Measurements from ENCODE around the gene FOXE3.

Gene FOXE3

GRCh38 chr1:47412437-47412836 is 3.6 kb upstream of the FOXE3 start:
- no peak for TF ChIP-seq ZFX (IDR thresholded peaks at IDR 0.05; ENCODE audit: borderline replicate concordance)
- TF ChIP-seq CTCF (IDR thresholded peaks at IDR 0.05), result no peak
- H3K27ac ChIP-seq, result no peak overlapping the region

GRCh38 chr1:47416319-47417169 is 459 bp downstream of the FOXE3 start:
- H3K27ac ChIP-seq, result no peak overlapping the region
- no peak for TF ChIP-seq ZFX (IDR thresholded peaks at IDR 0.05; ENCODE audit: borderline replicate concordance)
- TF ChIP-seq CTCF (IDR thresholded peaks at IDR 0.05), result no peak

DNA sequence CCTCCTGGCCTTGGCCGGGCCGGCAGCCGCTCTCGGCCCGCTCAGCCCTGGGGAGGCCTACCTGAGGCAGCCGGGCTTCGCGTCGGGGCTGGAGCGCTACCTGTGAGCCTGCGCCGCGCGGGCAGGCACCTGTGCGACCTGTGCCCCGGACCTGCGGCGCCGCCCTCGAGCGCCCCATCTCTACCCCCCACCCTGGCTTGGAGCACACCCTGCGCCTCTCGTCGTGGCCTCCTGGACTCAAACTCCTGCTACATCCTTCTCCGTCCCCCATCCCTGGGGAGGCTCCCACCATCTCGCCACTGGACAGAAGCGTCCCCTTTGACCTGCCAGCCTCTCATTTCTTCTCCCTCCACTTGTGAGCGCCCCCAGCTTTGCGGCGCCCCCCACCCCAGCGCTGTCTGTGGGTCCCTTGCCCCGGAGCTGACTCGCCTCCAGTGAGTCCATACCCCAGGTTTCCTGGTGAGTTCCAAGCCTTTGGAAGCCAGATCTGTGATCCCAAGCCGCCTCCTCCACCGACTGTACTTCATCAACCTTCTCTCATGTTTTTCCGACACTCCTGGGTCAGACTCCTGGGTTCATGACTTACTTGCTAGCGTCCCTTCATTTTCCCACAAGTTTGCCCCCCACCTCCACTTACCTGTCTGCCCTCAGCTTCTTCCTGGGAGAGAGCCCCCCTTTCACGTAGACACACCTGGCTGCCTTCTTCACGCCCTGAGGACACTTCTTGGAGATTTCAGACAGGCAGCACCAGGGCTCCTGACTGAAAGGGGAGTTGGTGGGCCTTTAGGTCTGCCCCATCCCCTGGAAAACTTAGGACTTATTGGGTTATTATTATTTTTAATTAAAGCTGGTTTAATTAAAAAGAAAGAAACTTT is 1.3 kb downstream of the FOXE3 start:
- TF ChIP-seq CTCF (IDR thresholded peaks at IDR 0.05), result no peak
- TF ChIP-seq ZFX (IDR thresholded peaks at IDR 0.05; ENCODE audit: borderline replicate concordance), result no peak

DNA sequence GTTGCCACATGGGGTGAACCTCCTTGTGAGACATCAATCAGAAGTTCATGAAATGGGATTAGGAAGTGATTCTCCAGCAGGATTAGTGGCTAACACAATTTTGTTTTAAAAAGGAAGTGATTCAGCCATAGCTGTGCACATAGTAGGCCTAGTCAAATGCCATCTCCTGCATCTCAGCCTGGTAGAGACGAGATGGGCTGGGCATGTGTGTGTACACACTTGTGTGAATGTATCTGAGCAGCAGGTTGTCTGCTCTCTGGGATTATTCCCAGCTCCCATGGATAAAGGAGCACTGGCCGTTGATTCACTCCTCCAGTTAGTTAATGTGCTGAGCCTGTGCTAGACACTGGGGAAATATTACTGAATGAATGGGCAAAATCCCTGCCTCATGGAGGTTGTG is 2.0 kb downstream of the FOXE3 start:
- H3K27ac ChIP-seq, result no peak overlapping the region
- TF ChIP-seq CTCF (IDR thresholded peaks at IDR 0.05), result no peak
- no peak for TF ChIP-seq ZFX (IDR thresholded peaks at IDR 0.05; ENCODE audit: borderline replicate concordance)

More for the DNA sequence above, 1.3 kb downstream of the FOXE3 start:
- H3K27ac ChIP-seq, result no peak overlapping the region

DNA sequence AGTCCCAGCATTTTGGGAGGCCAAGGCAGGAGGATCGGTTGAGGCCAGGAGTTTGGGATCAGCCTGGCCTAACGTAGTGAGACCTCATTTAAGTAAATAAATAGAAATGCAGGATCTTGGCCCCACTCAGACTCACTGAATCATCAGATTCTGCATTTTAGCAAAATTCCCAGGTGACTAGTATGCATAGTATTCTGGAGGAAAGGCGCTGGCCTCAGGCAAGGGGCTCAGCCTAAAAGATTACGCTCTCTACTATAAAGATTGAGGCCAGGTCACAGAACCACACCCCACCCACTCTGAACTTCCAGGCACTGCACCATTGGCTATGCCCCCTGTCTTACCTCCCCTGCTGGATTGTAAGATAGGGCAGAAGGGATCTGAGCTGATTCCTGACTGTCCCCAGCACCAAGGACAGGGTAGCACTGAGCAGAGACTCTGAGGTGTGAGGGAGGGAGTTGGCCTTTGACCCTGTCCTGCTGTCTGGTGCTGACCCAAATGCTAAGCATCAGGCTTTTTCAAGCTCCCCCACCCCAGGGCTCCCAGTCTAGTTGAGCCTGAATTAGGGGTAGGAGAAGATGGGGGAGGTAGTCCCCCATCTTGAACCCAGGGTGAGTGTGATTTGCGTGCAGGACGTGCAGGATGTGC is 2.7 kb downstream of the FOXE3 start:
- H3K27ac ChIP-seq, result no peak overlapping the region
- TF ChIP-seq CTCF (IDR thresholded peaks at IDR 0.05), result no peak

DNA sequence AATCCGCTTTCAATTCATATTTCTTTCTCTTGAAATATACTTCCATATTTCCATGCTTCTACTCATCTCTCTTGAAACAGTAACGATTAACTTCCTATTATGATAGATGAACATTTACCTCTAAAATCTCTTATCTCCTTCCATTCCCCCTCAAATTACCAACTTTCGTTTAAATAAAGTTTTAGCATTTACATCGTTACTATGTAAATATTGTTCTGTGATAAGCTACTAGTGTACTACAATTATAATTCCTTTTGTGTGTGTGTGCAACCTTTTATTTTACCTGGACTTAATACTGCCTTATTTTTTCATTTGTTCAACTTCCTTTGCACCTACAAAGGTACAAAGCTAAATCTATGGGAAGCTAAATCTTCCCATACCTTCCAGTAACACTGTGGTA is 4.5 kb downstream of the FOXE3 start:
- no peak overlapping the region for H3K27ac ChIP-seq
- TF ChIP-seq CTCF (IDR thresholded peaks at IDR 0.05) (no peak), ZFX (IDR thresholded peaks at IDR 0.05; ENCODE audit: borderline replicate concordance) (no peak)
